GM21526 (cell line): ENCODE results near the gene C9orf152.

Source experiments
- ATAC-seq: cut with Tn5 transposase; IDR thresholded peaks from one replicate; pipeline ENCODE4 v1.9.1; 2021; ENCODE audit warnings: moderate library complexity; ENCODE audit not compliant: unreplicated experiment, low FRiP score

The C9orf152 gene

DNA sequence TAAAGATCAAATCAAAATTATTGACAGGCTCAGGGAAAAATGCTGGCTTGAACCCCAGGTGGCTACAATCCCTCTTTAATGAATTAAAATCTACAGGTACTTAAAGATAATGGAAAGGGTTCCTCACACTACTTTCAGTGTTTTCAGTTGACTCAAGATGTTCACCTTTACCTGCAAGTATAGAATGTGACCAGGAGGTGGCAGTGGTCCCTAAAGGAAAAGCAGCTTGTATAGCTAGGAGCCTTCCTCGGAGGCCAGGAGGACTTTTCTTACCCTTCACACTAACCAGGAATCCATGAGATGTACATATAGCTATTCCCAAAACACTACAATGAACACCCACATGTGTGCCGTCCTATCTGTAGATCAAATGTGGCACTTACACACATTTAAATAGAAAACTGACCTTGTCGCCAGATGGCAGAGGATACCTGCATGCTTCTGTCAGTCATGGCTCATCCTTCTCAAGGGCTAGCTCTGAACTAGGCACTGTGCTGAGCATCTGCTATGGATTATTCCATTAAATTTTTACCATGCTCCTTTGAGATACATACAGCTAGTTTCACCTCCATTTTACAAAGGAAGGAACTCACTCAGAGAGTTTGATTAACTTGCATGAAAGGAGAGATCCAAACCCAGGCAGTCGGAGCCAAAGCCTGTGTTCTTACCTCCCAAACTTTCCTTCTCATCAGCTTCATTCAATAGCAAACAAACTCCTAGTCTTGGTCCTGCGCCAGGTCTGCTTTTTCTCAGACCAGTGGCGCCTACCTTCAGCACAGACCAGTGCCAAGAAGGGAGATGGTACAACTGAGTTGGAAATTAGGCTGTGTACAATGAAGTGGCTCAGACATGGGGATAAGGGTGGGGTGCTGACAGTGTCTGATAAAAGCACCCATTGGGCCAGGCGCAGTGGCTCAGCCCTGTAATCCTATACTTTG is 24.5 kb downstream of the C9orf152 start:
- peak; percentile 84 for ATAC-seq

DNA sequence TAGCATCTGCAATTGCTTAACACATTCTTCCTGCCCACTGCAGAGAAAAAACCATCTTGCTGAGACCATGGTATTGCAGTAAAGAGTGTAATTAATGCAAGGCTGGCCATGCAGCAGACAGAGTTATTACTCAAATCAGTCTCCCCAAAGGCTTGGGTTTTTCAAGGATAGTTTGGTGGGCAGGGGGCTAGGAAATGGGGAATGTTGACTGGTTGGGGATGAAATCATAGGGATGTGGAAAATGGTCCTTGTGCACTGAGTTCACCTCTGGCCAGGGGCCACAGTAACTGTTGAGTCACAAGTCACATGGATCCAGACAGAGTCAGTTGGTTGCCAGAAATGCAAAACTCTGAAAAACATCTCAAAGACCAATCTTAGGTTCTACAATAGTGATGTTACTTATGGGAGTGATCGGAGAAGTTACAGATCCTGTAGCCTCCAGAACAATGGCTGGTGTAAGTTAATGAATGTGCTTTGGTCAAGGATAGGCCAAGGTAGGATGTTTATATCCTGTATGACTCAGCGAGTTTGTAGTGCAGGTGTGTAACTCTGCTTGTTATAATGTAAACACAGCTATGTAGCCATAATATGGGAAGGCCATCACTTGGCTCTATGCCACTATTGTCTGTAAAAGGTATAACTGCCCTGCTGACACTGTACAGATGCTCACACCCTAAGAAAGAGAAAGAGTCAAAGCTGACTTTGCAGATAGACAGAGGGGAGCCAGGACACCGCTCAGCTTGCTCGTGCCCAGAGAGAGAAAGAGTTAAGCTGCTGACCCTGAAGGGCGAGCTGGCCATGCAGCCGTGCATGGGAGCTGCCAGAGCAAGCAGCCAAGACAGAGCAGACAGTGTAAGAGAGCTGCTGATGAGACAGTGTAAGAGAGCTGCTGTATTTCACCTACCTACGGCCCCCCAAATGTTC is 27.2 kb downstream of the C9orf152 start:
- no peak for ATAC-seq

DNA sequence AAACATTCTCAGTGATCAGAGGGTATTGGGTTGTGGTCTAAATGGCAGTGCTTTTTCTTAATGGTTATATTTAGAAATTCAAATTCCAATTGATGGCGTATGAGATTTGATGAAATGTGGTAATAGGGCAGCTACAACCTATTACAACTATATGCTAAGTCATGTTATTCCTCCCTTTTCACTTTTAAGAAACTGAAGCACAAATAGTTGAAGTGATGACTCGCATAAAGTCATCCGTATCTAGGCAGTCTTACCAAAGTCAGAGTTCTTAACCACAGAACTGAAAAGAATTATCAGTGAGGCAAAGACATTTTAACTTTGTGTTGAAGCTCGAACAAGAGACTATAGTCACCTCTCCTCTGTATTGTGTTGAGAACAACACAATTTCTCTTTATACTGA is 28.2 kb downstream of the C9orf152 start:
- ATAC-seq: no peak

DNA sequence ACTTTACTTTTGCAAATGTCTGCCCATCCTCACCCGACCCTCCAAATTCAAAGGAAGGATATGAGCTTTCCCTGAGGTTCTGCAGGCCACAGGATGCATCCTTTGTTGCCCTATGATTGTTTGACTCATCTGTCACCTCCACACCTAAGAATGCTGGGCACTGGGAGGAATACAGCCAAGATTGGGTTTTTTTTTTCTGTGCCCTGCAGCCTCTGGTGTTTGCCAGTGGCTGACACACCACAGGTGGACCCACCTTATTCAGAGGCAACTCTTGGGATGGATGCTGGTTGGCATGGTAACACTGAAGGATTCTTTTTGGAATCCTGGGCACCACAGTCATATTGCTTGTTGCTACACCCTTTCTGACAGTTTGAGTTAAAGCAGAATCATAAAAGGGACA is 29.7 kb downstream of the C9orf152 start:
- no peak for ATAC-seq

DNA sequence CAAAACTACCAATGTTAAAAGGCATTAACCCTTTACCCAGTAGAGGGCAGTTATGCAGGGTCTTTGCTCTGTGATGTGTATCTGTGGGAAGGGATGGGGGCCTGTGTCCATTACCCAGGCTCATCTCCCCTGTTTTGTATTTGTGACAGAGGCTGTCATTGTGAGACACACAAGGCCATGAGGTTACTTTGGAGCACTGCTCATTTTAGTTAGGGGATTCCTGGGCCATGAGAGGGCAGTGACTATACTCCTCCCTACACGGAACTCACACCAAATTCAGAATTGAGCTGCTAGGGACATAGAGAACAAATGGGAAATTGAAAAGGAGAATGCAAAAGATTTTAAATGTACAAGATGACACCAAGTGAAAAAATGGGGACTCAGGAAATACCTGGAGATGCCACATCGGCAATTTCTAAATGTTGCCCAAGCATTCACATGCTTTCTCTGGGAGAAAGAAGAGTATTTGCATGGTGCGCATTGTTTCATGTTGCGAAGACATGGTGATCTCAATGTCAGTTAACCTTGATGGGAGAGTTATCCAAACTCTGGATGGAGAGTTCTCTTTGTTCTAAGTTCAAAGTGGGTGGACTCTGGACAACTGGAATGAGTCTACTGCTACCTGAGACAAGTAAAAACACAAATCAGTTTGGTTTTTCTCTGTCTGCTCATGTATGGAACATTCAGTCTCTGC is 32.5 kb downstream of the C9orf152 start:
- ATAC-seq: no peak

DNA sequence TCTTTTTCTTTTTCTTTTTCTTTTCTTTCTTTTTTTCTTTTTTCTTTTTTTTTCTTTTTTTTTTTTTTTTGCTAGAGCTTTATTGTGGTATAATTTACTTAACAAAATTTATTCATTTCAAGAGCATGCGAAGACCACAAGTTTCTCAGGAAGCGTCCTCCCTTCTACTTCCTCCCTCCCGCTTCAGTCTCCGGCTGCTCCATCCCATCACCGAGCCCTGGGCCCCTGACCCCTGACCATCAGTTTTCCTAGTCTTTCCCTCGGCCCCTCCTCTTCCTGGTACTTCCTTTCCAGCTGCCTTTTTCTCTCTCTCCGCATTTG is 34.7 kb downstream of the C9orf152 start:
- no peak for ATAC-seq

DNA sequence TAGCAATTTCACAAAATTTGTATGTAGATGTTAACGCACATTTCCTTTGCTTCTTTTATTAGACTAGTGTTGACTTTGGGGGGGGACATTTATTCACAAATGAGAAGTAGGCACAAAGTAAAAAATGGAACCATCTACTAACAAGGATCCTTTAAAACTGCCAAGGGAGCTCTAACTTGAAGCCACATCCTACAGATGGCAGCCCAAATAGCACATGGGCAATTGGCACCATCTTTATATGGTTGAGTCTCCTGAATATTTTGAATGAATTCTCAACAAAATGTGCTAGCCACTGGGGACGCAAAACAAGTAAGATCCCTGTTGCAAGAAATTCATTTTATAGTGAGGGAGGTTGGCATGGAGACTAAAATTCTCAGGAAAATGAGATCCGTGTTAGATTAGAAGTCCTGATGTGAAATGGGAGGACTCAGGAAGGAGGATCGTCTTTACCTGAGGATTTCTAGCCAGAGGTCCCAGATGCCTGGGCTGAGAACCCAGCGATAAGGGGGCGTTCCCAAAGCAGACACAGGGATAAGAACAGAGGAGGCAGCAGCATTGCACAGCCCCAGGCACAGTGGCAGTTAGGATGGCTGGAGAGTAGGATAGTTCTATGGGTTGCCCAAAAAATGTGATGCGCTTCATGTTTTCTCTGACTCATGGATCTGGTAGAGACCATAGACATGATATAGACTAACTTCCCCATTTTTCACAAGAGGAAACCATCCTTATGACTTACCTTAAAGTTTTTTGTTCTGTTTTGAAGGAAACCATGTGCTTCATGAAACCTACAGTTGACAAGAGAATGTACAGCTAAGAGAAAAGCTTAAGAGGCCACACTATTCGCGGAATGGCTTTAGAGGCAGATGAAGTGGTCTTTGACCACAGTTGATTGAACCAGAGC is 37.4 kb downstream of the C9orf152 start:
- no peak for ATAC-seq

DNA sequence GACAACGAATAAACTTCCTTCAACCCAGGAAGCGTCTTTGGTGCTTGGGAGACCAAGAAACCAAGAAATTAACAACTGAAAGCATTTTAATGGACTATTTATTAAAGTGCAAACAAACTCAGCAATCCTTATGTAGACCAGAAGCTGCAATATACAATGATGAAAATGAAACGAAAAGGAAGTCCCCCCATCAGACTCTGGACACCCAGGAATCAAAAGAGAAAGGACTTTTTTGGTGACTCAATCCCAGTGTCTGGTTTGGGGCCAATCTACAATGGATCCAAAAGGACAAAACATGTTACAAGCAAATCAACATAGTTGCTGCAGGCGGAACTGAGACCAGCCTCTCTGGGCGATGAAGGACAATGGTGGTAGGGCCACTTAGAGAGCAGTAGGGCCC is 39.5 kb downstream of the C9orf152 start:
- ATAC-seq: no peak

DNA sequence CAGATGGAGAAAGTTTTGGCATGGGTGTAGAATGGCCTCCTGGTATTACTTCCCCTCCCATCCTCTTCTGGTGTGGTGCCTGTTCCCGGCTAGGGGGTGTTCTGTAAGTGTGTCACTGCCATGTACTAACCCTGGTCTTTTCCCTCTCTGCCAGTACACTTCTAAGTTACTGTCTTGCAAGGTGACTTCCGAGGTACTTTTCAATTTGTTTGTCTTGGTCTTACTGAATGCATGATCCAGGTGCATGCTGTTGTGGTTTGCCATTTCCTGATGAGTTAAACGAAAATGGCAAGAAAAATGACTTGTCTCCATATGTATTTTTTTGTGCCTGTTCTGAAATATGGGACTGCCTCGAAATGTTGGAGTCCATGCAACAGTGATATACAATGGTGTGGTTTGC is 46.0 kb downstream of the C9orf152 start:
- no peak for ATAC-seq

DNA sequence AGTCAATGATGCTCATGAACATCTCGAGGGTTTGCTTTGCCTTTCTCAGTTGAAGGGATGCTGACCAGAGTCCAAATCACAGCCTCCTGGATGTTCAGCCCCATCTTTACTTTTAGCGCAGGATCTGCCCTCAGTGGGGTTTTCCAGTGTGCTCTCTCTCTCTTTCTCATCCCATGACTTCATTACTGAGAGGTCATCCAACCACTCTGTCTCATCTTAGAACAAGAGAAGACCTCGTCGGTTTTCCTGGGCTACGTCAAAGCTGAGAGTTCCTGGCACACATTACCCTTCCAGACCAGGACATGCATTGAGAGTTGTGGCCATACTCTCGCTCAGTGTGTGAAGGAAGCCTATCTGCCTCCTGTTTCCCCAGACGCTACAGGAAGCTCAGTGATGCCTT is 47.3 kb downstream of the C9orf152 start:
- no peak for ATAC-seq

DNA sequence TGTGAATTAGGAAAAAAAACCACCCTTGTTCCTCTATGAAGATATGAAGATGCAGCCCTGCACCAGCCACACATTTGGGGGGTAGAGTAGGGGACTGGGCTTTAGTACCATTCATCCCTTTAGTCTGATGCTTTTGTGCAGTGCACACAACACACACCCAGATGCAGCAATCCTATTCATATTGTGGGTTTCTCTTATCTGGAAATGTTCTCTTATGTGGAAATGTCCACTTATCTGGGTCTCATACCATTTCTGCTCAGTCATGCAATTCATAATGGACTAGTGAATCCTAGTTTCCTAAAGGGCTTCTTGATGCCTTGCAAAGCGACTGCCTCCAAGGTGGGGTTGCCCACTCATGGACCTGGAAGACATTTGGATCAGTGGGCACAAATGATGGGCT is 47.8 kb downstream of the C9orf152 start:
- ATAC-seq: no peak

DNA sequence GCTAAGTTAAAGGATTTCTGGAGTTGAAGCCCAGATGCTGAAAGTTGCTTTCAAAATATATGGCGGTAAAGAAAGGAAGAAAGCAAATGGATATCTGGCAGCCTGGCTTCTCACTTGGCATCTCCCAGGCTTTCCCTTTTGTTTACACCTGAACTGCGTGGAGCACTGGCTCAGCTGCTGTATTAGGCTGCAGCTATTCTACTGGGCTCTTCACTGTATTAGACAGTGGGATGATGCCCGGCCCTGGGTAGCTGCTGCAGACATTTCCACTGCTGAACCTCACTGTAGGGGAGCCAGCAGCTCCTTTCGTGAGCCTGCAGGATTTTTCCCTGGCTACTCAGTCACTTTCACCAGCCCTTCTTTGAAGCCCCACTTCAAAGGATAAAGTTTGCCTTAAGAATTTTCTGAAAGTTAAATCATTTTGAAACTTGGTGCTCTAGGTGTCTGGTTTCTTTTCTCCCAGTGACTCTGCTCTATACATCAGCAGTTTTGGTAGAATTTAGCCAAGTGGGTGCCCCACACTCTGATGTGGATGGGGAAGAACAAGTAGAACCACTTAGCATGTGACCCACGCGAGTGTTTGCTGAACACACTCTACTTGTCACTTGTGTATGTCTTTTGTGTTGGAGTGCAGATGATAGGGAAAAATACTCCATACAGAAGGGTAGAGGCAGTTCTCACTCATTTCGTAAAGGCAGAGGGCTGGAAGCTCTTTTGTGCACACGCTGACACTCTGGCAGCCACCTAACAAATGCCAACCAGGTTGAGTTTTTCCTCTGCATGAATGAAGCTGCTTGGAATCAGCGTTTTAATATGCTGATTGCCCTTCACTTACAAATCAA is 49.9 kb downstream of the C9orf152 start:
- ATAC-seq: no peak

DNA sequence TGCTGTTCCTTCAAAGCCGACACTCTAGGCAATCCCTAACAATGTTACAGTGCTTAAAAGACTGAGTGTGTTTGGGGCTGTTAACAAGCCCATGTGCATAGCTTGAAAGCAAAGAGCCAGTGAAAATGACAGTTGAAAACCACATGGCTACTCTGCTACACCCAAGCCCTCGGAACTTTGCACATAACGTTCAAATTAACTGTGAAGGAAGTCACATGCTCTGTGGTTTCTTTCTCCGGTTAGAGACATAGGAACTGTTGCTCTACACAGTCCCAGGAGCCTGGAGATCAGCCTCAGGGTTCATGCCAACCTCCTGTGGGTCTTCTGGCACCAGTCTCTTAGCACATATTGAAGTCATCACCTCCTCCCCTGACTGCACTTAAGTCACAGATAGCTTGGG is 51.1 kb downstream of the C9orf152 start:
- peak; percentile 81 for ATAC-seq

DNA sequence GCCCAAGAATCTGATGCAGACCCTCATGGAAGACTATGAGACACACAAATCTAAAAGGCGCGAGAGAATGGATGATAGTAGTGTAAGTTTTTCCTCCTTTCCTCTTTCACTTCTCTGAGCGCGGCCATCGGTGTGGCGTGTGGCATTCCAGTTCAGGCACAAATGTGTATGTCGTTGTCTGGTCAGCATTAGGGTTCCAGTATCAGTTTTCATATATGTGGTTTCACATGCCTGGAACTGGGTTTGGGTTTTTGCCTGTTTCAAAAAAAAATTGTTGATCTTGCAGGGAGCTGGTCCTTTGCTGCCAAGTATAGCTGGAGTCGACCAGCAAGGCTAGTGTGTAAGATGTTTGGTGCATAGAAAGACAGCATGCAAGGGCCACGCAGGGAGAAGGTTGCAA is 51.5 kb downstream of the C9orf152 start:
- no peak for ATAC-seq

DNA sequence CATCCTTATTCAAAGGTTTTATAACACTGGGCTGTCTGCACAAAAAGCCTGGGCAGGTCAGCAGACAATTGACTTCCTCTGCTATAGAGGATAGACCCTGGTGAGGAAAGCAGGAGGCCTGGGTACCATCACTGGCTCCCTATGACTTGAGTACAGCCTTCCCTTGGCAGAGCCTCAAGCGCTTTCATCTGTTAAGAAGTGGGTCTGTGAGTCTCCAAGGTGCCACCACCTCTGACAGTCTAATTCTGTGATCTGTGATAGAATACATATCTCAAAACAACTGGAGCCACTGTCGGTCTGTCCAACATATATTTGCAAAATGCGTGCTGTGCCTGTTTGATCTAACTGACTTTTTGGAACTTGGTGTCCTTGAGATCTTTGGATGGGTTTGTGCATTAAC is 52.2 kb downstream of the C9orf152 start:
- ATAC-seq: no peak

DNA sequence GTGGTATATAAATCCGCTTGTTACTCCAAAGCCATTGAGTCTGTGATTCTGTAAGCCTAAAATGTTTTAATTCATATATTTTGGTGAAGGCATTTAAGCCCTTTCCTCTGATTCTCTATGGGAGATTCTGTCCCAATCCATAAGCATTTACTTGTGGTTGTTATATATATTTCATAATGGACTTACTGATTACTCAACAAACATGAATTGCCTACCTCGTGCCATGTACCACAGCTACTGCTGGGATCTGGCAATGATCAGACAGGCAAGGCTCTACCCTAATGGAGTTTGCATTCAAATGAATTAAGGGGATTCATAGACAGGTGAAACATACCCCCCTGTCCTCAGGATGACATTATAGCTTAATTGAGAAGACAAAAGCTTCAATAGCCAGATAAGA is 54.5 kb downstream of the C9orf152 start:
- no peak for ATAC-seq

DNA sequence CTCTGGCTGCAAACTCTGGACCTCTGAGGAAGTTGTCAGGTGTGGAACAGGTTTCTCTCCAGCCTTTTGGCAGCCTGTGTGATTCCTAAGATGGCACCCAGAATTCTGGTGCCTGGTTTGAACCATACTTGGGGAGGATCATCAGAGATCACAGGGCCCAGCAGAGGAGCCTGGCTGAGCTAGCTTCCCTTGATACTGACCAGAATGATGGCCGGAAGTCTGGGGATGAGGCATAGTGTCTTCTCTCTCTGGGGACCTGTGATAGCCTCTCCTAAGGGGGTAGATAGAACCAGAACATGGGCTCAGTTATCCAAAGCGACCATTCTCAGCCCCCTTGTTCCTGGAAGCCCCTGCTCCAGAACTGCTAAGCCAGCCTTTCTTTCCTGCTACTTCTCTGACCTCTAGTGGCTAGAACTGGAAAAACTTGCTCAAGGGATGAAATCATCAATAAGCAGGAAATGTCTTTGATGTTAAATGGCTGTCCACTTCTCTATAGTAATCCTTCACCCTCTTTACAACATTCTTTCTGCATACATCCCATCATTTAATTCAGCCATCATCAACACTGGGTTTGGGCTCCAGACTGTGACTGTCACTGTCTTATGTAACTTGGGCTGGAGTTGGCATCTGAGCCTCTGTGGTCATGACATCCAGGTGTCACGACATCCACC is 55.1 kb downstream of the C9orf152 start:
- ATAC-seq: no peak
